ENCODE data around the gene SDC3.
"Not testable (repeated sequence)": the region's sequence is repeated elsewhere in the genome, so short reads cannot be mapped to it uniquely, and the experiment has no call there.

SDC3 gene, protein sequence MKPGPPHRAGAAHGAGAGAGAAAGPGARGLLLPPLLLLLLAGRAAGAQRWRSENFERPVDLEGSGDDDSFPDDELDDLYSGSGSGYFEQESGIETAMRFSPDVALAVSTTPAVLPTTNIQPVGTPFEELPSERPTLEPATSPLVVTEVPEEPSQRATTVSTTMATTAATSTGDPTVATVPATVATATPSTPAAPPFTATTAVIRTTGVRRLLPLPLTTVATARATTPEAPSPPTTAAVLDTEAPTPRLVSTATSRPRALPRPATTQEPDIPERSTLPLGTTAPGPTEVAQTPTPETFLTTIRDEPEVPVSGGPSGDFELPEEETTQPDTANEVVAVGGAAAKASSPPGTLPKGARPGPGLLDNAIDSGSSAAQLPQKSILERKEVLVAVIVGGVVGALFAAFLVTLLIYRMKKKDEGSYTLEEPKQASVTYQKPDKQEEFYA

GRCh38 chr1:30908696-30909364, at the start of gene SDC3:
Gene SDC3, minus strand, starts transcription at chr1:30908758. Its CDS starts 172 bp downstream, at chr1:30908586.
- peak; percentile 60 to 68 for ATAC-seq

DNA sequence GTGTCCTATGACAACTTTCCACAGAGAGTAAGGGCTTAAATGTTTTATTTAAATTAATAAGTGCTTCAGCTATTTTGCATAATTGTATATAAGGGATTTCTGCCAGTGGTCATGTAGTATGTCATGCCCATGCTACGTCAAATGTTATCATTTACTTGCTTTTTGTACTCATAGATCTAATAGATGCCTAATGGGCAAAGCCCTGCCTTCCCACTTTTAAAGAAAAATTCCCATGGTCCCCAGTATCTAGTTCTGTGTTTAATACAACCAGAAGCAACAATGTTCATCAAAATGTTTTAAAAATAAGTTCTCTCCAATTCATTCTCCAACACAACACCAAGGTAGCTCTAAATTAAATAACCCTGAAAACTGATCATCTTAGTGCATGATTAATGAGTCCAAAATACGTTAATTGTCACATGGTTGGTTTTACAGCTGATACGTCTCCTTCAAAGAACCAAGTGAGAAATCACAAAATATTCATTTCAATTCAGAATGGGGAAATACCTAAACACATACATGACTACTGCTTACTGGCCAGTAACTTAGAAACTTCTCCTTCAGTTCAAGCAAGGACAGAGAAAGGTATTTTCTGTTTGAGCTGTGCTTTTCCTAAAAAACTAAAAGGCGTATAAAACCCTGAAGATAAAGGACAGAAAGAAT, 49.1 kb upstream of the SDC3 start:
- ATAC-seq: peak; percentile 84 to 87

- ATAC-seq: no peak
These were observed 47.0 kb upstream of the SDC3 start for GRCh38 chr1:30955448-30956015.

GRCh38 chr1:30953685-30954084, 45.1 kb upstream of the SDC3 start:
- ATAC-seq: no peak

DNA sequence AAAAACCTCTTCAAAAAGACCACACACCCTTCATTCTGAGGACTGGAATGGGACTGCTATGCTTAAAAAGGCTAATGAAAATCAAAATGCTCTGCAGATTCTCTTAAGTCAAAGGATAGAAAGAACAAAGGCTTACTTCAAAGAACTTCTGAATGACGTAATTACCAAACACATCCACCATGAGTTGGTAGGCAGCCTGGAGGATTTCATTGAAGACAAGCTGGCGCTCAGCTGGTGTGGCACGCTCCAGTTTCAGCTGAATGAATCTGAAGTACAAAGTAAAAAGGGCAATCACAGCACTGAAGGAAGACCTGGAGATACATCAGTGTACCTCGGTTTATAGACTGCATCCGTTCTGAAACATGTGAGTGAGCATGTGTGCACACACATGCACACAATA, 43.5 kb upstream of the SDC3 start:
- no peak for ATAC-seq

DNA sequence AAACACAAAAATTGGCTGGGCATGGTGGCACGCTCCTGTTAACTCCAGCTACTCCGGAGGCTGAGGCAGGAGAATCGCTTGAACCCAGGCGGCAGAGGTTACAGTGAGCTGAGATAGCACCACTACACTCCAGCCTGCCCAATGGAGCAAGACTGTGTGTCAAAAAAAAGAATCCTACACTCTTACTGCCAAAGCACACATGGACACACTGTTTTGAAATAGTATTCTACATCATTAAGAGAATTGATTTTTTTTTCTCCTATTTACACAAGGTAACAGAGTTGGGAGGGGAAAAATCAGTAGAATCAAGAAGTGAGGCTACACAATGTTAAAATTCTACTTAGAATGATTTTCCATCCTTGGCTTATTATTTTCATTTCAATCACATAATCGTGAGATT, 42.1 kb upstream of the SDC3 start:
- no peak for ATAC-seq

GRCh38 chr1:30950053-30950452, 41.5 kb upstream of the SDC3 start:
- no peak for ATAC-seq

- not testable (repeated sequence) for ATAC-seq
These were observed 40.9 kb upstream of the SDC3 start for GRCh38 chr1:30949487-30949838.

- not testable (repeated sequence) for ATAC-seq
These were observed 40.4 kb upstream of the SDC3 start for GRCh38 chr1:30948813-30949486.

DNA sequence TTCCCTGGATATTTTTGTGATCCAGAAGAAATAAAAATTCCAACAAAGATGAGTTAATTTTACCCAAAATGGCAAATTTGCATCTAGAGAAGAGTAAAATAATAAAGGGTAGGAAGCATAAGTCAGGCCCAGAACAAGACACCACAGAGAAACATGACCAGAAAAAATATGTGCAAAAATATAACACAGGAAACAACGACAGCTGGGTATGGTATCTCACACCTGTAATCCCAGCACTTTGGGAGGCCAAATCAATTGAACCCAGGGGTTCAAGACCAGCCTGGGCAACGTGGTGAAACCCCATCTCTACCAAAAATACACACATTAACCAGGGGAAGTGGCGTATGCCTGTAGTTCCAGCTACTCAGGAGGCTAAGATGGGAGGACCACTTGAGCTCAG, 39.7 kb upstream of the SDC3 start:
- ATAC-seq: no peak

DNA sequence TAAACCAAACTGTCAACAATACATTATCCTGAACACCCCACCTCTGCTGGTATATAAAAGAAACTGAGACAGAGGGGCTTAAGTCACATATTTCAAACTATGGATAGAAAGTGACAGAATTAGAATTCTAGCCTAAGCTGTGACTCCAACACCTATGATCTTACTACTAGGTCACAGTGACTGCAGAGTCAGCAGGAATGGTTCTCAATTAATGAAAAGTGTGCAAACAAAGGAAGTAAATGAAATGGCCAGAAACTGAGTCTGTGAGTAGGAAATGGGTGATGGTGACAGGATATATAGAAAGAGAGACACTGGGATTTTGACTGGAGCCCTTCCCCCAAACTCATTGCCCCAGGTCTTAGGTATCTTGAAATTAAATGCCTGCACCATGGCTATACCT, 38.7 kb upstream of the SDC3 start:
- no peak for ATAC-seq

GRCh38 chr1:30942326-30942963, 33.9 kb upstream of the SDC3 start:
- no peak for ATAC-seq

GRCh38 chr1:30940541-30940940, 32.0 kb upstream of the SDC3 start:
- no peak for ATAC-seq

DNA sequence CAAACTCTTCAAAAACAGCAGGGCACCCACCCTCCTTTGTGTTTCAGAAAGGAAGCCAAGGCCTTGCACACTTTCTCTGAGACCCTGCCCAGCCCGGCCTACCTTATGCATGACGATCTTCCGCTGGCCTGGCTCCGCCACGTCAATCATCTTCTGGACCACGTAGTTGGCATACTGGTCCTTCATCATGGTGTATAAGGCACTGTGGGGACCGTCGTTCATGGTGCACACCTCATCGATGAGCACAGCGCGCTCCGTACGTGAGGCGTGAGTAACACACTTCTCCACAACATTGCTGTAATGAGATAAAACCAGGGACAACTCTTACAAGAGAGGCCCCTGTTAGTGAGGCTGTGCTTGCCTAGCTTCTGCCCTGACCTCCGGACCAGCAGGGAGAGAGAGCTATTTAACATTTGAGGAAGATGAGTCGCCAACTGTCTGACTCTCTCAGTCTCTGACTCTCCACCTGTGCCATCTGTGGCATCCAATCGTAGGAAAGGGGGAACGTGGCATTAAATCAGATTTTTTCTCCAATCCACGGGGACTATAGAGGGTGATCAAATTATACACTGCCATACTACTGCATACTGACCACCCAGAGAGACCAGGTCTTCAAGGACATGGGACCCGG, 28.1 kb upstream of the SDC3 start:
- no peak for ATAC-seq

DNA sequence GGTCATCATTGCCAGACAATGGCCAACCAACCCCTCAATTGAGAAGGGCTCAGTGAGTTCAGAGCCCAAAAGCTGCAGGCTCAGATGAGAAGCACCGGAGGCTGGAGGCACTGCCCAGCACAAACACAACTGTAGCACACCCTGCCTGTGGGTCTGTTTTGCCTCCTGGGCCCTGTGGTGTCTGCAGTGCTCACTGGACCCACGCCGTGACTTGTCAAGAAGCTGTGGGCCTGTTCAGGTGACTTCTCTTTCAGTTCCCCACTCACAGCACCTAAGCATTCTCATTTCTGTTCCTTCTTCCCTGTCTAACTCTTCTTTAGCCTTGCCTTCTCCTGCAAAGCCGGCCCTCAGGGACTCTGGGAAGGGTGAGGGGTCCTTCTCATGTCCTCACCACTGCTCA, 27.2 kb upstream of the SDC3 start:
- ATAC-seq: not testable (repeated sequence)

DNA sequence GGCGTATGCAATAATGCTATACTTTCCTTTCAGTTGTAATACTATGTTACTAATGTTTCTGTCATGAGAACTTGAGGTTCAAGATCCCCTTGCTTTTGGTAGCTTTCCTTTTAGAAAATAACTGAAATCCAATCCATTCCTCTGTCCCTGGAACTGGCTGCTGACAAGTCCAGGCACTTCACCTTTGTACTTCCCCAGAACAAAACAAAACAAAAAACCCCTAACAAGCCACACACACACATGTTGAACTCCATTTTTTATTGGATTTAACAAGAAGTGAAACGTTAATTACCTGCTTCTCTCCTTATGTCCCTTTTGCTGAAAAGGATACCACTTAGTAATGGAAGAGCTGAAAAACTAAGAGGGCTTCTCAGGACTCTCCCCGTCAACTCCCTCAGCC, 26.1 kb upstream of the SDC3 start:
- ATAC-seq: no peak

DNA sequence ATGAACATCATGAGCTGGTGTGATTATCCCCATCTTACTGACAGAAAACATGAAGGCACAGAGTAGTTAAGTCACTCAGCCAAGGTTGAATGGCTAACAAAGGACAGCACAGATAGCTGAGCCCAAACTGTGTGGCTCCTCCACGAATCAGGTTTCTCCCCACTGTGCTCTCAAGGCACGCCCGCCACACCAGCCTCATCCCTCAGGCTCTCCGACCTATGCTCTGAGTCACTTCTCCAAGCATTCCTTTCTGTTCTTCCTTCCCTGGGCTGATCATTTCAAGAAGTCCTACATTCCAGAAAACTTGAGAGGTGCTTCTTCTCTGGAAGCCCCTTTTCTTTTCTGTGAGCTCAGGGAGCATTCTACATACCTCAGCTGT, 25.3 kb upstream of the SDC3 start:
- no peak for ATAC-seq

- ATAC-seq: no peak
These were observed 22.1 kb upstream of the SDC3 start for GRCh38 chr1:30930631-30931173.

GRCh38 chr1:30929944-30930525, 21.5 kb upstream of the SDC3 start:
- ATAC-seq: no peak

DNA sequence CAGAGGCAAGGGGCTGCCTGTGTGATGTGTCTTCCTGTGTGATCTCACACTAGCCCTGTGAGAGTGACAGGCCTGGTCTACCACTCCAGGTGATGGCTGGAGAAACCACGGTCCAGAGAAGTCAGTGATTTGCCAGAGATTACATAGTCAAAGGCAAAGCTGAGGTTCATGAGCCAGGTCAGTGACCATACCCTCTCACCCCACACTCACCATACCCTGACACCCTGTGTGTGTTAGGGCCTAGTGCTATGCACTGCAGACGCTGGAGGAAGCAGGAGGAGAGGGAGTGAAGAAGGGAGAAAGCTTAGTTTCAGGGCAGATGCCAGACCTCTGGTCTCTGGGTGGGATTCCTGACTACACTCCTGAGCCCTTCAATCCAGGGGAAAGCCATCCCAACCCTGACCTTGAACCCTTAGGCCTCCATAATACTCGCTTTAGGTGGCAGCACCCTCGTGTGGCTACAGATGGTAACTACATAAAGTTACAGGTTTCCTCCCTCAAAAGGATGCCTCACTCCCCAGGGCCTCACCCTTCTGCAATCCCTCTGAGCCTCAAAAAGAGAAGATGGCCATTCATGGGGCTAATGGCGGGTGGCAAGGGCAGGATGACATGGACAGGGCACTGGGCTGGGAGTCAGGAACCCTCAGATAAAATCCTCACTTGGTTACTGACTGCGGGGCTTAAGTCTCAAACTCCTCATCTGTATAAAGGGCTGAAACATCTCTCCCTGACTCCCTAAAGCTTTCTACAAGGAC, 20.8 kb upstream of the SDC3 start:
- ATAC-seq: peak; percentile 55

DNA sequence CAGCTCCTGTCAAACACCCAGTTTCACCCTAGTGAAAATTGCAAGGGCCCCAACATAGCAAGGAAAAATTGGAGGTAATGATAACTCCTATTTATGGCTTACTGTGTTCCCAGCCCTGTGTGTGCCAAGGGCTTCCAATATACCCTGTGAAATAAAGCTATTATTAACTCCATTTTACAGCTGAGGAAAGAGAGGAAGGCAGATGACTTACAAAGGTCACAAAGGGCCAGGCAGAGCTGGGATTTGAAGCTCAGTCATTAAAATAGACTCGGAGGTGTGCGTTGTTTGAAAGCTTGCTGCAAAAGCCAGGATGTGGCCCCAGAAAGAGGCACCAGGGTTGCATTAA, 20.2 kb upstream of the SDC3 start:
- ATAC-seq: no peak

Data from activated CD4-positive, CD25-positive, alpha-beta regulatory T cell treated with anti-CD3 and anti-CD28 coated beads, Interleukin-2, amount 50 U/mL, for 24 hours (primary cell).